Measurements from ENCODE around the gene C12orf42. TPM values are rescaled to one million over a fixed set of nuclear protein-coding genes. Genes with fewer than 3 reads are reported as not detected.

The C12orf42 gene
- total and polyA plus RNA-seq, 2 experiments from 2014 or later, result not detected

DNA sequence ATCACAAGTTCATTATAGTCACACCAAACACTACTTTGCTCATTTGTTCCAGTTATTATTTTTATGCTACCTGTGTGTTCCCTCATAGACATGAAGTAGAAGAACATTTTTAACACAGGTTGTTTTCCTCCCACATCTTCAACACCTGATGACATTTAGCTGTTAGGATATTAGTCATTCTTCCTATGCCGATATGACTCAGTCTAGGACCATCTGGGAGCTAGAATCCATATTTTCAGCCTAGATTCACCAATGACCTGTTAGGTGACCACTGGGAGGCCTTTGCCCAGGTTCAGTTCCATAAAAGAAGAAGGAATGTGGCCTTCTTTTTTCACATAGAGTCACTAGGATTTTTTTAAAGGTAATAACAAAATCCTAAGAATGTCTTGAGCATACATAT is 222.8 kb downstream of the C12orf42 start:
- Histone ChIP-seq H2AFZ (no peak overlapping the region), H3K36me3 (ENCODE audit: low read depth) (no peaks in the 10 kb centered on the region), H4K20me1 (ENCODE audit: insufficient read depth) (no peaks in the 10 kb centered on the region), H3K4me1 (ENCODE audit: insufficient read depth) (no peaks in the 10 kb centered on the region), H3K9me2 (ENCODE audit: insufficient read depth) (no peaks in the 10 kb centered on the region), H3K4me3 (no peak overlapping the region), H3K27me3 (replicated peaks; ENCODE audit: insufficient read depth) (no peaks in the 10 kb centered on the region), H3K27ac (no peak overlapping the region), H3F3A (ENCODE audit: insufficient read depth) (no peaks in the 10 kb centered on the region), H3K9ac (no peak overlapping the region), H3K9me3 (ENCODE audit: low read depth) (no peaks in the 10 kb centered on the region), H3K79me2 (ENCODE audit: insufficient read depth) (no peaks in the 10 kb centered on the region), H3K4me2 (ENCODE audit: unreplicated experiment) (no peak overlapping the region)
- WGBS, 2 experiments (ENCODE audit: low coverage in 1 of 2, low lambda C conversion rate in 2 of 2, missing lambda C conversion rate in 2 of 2), result 43 to 45% methylated on average over 1 of the region's 1 CpG
- no peak for DNase-seq
- in situ Hi-C loops (cut with MboI), result no loop called here
- TF ChIP-seq EZH2phosphoT487 (IDR thresholded peaks at IDR 0.05; ENCODE audit: insufficient read depth, low read depth), result no peak
- TF ChIP-seq EZH2 (IDR thresholded peaks at IDR 0.05; ENCODE audit: insufficient read depth, poor library complexity, severe bottlenecking), result no peak

- H3K4me1 ChIP-seq (ENCODE audit: insufficient read depth), result no peaks in the 10 kb centered on the region
- no peaks in the 10 kb centered on the region for H3F3A ChIP-seq (ENCODE audit: insufficient read depth)
- DNase-seq, result no peak
- H3K36me3 ChIP-seq (ENCODE audit: low read depth), result no peaks in the 10 kb centered on the region
- H3K79me2 ChIP-seq (ENCODE audit: insufficient read depth), result no peaks in the 10 kb centered on the region
- H3K9me3 ChIP-seq (ENCODE audit: low read depth), result no peaks in the 10 kb centered on the region
- H3K4me2 ChIP-seq (ENCODE audit: unreplicated experiment), result no peak overlapping the region
- TF ChIP-seq EZH2phosphoT487 (IDR thresholded peaks at IDR 0.05; ENCODE audit: insufficient read depth, low read depth), result no peak
- TF ChIP-seq EZH2 (IDR thresholded peaks at IDR 0.05; ENCODE audit: insufficient read depth, poor library complexity, severe bottlenecking), result no peak
- H3K27ac ChIP-seq, result no peak overlapping the region
- H3K9me2 ChIP-seq (ENCODE audit: insufficient read depth), result no peaks in the 10 kb centered on the region
- in situ Hi-C loops (cut with MboI), result no loop called here
- H3K27me3 ChIP-seq (replicated peaks; ENCODE audit: insufficient read depth), result no peaks in the 10 kb centered on the region
- no peak overlapping the region for H3K9ac ChIP-seq
- no peaks in the 10 kb centered on the region for H4K20me1 ChIP-seq (ENCODE audit: insufficient read depth)
- no peak overlapping the region for H3K4me3 ChIP-seq
- no peak overlapping the region for H2AFZ ChIP-seq
Measured at GRCh38 chr12:103269946-103270345, 225.8 kb downstream of the C12orf42 start.

DNA sequence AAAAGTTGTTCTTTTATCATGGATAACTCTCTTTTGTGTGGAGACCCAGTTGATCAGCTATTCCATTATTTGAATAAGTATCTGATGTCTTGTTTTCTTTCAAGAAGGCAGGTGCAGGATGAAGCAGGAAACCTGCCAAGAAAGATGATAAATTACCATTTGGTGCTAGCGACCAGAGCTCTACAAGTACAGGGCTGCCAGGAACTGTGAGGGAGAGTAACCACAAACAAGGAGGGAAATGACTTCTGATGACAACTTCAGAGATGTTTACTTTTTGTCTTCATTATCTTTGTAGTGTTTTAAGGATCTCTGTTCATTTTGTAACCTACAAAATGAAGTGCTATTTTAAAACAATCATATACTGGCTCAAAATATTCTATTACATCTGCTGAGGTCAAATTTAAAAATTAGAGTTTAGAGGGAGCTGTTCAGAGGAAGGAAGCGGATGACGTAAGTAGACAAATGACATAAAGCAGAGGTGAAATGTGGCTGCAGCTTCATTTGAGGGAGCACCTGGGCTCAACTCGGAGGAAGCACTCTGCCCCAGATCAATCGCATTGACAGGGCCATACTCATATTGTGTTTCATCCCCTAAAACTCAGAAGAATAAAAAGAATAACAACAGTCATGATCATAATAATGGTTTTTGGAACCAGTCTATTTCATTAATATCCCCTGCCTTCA is 226.8 kb downstream of the C12orf42 start:
- no peak for DNase-seq
- Histone ChIP-seq H3K4me1 (ENCODE audit: insufficient read depth) (no peaks in the 10 kb centered on the region), H3K27me3 (replicated peaks; ENCODE audit: insufficient read depth) (no peaks in the 10 kb centered on the region), H3F3A (ENCODE audit: insufficient read depth) (no peaks in the 10 kb centered on the region), H3K9ac (no peak overlapping the region), H4K20me1 (ENCODE audit: insufficient read depth) (no peaks in the 10 kb centered on the region), H3K4me3 (no peak overlapping the region), H3K79me2 (ENCODE audit: insufficient read depth) (no peaks in the 10 kb centered on the region), H3K4me2 (ENCODE audit: unreplicated experiment) (no peak overlapping the region), H3K9me3 (ENCODE audit: low read depth) (no peaks in the 10 kb centered on the region), H2AFZ (no peak overlapping the region), H3K27ac (no peak overlapping the region), H3K9me2 (ENCODE audit: insufficient read depth) (no peaks in the 10 kb centered on the region), H3K36me3 (ENCODE audit: low read depth) (no peaks in the 10 kb centered on the region)
- in situ Hi-C loops (cut with MboI), result no loop called here
- TF ChIP-seq EZH2 (IDR thresholded peaks at IDR 0.05; ENCODE audit: insufficient read depth, poor library complexity, severe bottlenecking) (no peak), EZH2phosphoT487 (IDR thresholded peaks at IDR 0.05; ENCODE audit: insufficient read depth, low read depth) (no peak)
- 31 to 36% methylated on average over 5 of the region's 5 CpGs for WGBS, 2 experiments (ENCODE audit: low coverage in 1 of 2, low lambda C conversion rate in 2 of 2, missing lambda C conversion rate in 2 of 2)

DNA sequence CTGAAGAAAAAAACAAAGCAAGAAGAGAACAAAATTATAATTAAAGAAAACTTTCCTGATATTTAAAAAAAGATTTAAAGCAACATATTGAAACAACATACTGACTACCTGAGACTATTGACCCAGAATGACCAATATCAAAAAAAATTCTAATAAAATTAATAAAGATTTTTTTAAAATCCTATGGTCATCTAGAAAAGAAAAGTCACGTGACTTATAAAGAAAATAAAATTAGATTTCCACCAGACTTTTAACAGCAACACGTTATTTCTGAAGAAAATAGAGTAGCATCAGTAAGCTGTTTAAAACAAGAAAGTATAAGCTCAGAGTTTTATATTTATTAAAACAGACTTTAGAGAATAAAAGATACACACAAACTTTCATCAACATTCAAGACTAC is 238.0 kb downstream of the C12orf42 start:
- Histone ChIP-seq H3K4me3 (no peak overlapping the region), H4K20me1 (ENCODE audit: insufficient read depth) (no peaks in the 10 kb centered on the region), H3K36me3 (ENCODE audit: low read depth) (no peaks in the 10 kb centered on the region), H3K9me2 (ENCODE audit: insufficient read depth) (no peaks in the 10 kb centered on the region), H3K27ac (no peak overlapping the region), H3K27me3 (replicated peaks; ENCODE audit: insufficient read depth) (no peaks in the 10 kb centered on the region), H3K79me2 (ENCODE audit: insufficient read depth) (no peaks in the 10 kb centered on the region), H3K9ac (no peak overlapping the region), H2AFZ (no peak overlapping the region), H3K4me2 (ENCODE audit: unreplicated experiment) (no peak overlapping the region), H3F3A (ENCODE audit: insufficient read depth) (no peaks in the 10 kb centered on the region), H3K4me1 (ENCODE audit: insufficient read depth) (no peaks in the 10 kb centered on the region), H3K9me3 (ENCODE audit: low read depth) (peaks cover 9% of the 10 kb centered on the region)
- WGBS, 2 experiments (ENCODE audit: low coverage in 1 of 2, low lambda C conversion rate in 2 of 2, missing lambda C conversion rate in 2 of 2), result 10 to 13% methylated on average over 2 of the region's 2 CpGs
- DNase-seq, result no peak
- TF ChIP-seq EZH2 (IDR thresholded peaks at IDR 0.05; ENCODE audit: insufficient read depth, poor library complexity, severe bottlenecking), result no peak
- TF ChIP-seq EZH2phosphoT487 (IDR thresholded peaks at IDR 0.05; ENCODE audit: insufficient read depth, low read depth), result no peak
- in situ Hi-C loops (cut with MboI), result no loop called here

Other genes with a start within 250 kb of the C12orf42 start
- gene STAB2, start 91.3 kb upstream of the C12orf42 start, total RNA-seq (2014; rRNA removed; shearing (Covaris generic)), result not detected in 2 replicates
- gene STAB2, start 91.3 kb upstream of the C12orf42 start, polyA plus RNA-seq (2016; fragmentation: Nextera tagmentation; extraction: Ambion mirVana), result not detected in 2 replicates

All from GM23248 (cell line).